HCT116 (cell line): ENCODE measurements around the gene CD74. TPM values are rescaled to one million over a fixed set of nuclear protein-coding genes. Genes with fewer than 3 reads are reported as not detected.

Experiments used
- ATAC-seq: fragments of 200-7000 bp; cut with Tn5 transposase; 2 replicates; pipeline ENCODE4 v1.9.1; 2020; ENCODE audit warnings: mild to moderate bottlenecking, moderate library complexity
- BruUV-seq: library from RNA; stranded (reverse); fragments of 400-500 nt; replicated peaks from 2 replicates; lab custom pipeline; 2021; lab: Mats Ljungman, UMichigan
- CTCF ChIA-PET: fragments of 300-600 bp; sonication (Branson Sonifier 250); formaldehyde crosslinking; loops from one replicate; lab custom pipeline; 2021; ENCODE audit warnings: antibody characterized with exemption; lab: Charles Lee
- POLR2A ChIA-PET: fragments of 300-600, 350-600 bp; sonication (Branson Sonifier 250); formaldehyde crosslinking; loops from one replicate; lab custom pipeline; 2021; ENCODE audit warnings: antibody characterized with exemption; lab: Charles Lee
- RAD21 ChIA-PET, 2 experiments: fragments of 300-600 bp; sonication (Branson Sonifier 250); formaldehyde crosslinking; loops; one replicate each; lab custom pipeline; 2023; ENCODE audit warnings: low total read pairs in 2 of 2; ENCODE audit not compliant: uncharacterized antibody in 2 of 2, unreplicated experiment in 2 of 2, low non-redundant PET in 1 of 2; lab: Charles Lee
- DNase-seq: peaks from one replicate; pipeline ENCODE4 v3.0.0-alpha.2; 2010; ENCODE audit warnings: low read depth, low spot score
- H2AFZ ChIP-seq: fragments of 200-600 bp; shearing (Covaris generic), sonication (generic); 2 replicates; pipeline ENCODE4 v1.6.1; 2017; ENCODE audit warnings: low read depth, mixed run types, mixed read lengths, antibody characterized with exemption, low read length; ENCODE audit not compliant: poor library complexity, severe bottlenecking
- H3K27ac ChIP-seq: 2 replicates; pipeline ENCODE4 v1.5.1; 2012; ENCODE audit warnings: low read depth, low read length
- H3K27me3 ChIP-seq: fragments of 200-600 bp; sonication (generic); 2 replicates; pipeline ENCODE4 v1.6.1; 2016; ENCODE audit warnings: mixed run types, low read length, mixed read lengths; ENCODE audit not compliant: insufficient read depth
- H3K36me3 ChIP-seq, 2 experiments: fragments of 200-500 bp in 1 of 2; fragments of 200-600 bp in 1 of 2; sonication (Bioruptor generic) in 1 of 2; sonication (generic) in 1 of 2; 2 replicates each; pipeline versions ENCODE4 v1.5.1 to v1.6.1; 2014 to 2016; ENCODE audit warnings: low read length in 2 of 2, inconsistent platforms in 1 of 2, mixed read lengths in 1 of 2, mixed run types in 1 of 2; ENCODE audit not compliant: insufficient read depth in 2 of 2, control insufficient read depth in 1 of 2
- H3K4me1 ChIP-seq, 2 experiments: fragments of 200-600 bp in 1 of 2; sonication (generic) in 1 of 2; 2 replicates each; pipeline versions ENCODE4 v1.5.1 to v1.6.1; 2012 to 2017; ENCODE audit warnings: low read length in 2 of 2, inconsistent platforms in 1 of 2, mild to moderate bottlenecking in 1 of 2, mixed read lengths in 1 of 2, mixed run types in 1 of 2, moderate library complexity in 1 of 2; ENCODE audit not compliant: insufficient read depth in 2 of 2, control insufficient read depth in 1 of 2
- H3K4me2 ChIP-seq: fragments of 200-600 bp; sonication (generic); 2 replicates; pipeline ENCODE4 v1.6.1; 2017; ENCODE audit warnings: mixed run types, low read length, mixed read lengths
- H3K4me3 ChIP-seq, 2 experiments: fragments of 200-600 bp in 1 of 2; sonication (generic) in 1 of 2; replicated peaks in 1 of 2; 2 replicates each; pipeline ENCODE4 v1.5.1; 2011 to 2016; ENCODE audit warnings: low read length in 2 of 2, control low read depth in 1 of 2, low read depth in 1 of 2, mild to moderate bottlenecking in 1 of 2, mixed read lengths in 1 of 2, mixed run types in 1 of 2
- H3K79me2 ChIP-seq: fragments of 200-600 bp; sonication (generic); 2 replicates; pipeline ENCODE4 v1.6.1; 2017; ENCODE audit warnings: mild to moderate bottlenecking, mixed run types, low read length, moderate library complexity, mixed read lengths; ENCODE audit not compliant: insufficient read depth
- H3K9ac ChIP-seq: fragments of 200-600 bp; sonication (generic); 2 replicates; pipeline ENCODE4 v1.6.1; 2016; ENCODE audit warnings: low read length, mixed read lengths
- H3K9me2 ChIP-seq: fragments of 200-600 bp; sonication (generic), shearing (Covaris generic); 2 replicates; pipeline ENCODE4 v1.6.1; 2017; ENCODE audit warnings: mixed run types, mild to moderate bottlenecking, moderate library complexity; ENCODE audit not compliant: insufficient read depth
- H3K9me3 ChIP-seq, 2 experiments: fragments of 200-500 bp in 1 of 2; fragments of 200-600 bp in 1 of 2; sonication (Bioruptor generic) in 1 of 2; sonication (generic) in 1 of 2; 2 replicates each; pipeline ENCODE4 v1.6.1; 2014 to 2017; ENCODE audit warnings: low read length in 2 of 2, mixed read lengths in 2 of 2, inconsistent platforms in 1 of 2, low read depth in 1 of 2, mild to moderate bottlenecking in 1 of 2, mixed run types in 1 of 2, moderate library complexity in 1 of 2; ENCODE audit not compliant: control insufficient read depth in 1 of 2, insufficient read depth in 1 of 2
- H4K20me1 ChIP-seq: fragments of 200-600 bp; sonication (generic), shearing (Covaris generic); 2 replicates; pipeline ENCODE4 v1.6.1; 2017; ENCODE audit warnings: mixed run types, mild to moderate bottlenecking, moderate library complexity; ENCODE audit not compliant: insufficient read depth
- ATF3 ChIP-seq: IDR thresholded peaks from 2 replicates; pipeline ENCODE4 v1.6.1; 2012
- CBX3 ChIP-seq: IDR thresholded peaks from 2 replicates; pipeline ENCODE4 v1.6.1; 2012; ENCODE audit warnings: low read depth
- CEBPB ChIP-seq: IDR thresholded peaks from 2 replicates; pipeline ENCODE4 v1.6.1; 2012; ENCODE audit warnings: low read depth
- EZH2 ChIP-seq: fragments of 200-600 bp; sonication (generic); IDR thresholded peaks from 2 replicates; pipeline ENCODE4 v1.6.1; 2017; ENCODE audit warnings: antibody characterized with exemption, mixed run types
- RAD21 ChIP-seq: IDR thresholded peaks from 2 replicates; pipeline ENCODE4 v1.6.1; 2012; ENCODE audit warnings: low read depth, mild to moderate bottlenecking
- SIN3A ChIP-seq: IDR thresholded peaks from 2 replicates; pipeline ENCODE4 v1.6.1; 2012; ENCODE audit warnings: low read depth
- SP1 ChIP-seq: IDR thresholded peaks from 2 replicates; pipeline ENCODE4 v1.6.1; 2012; ENCODE audit warnings: low read depth
- TCF7L2 ChIP-seq: IDR thresholded peaks from 2 replicates; pipeline ENCODE4 v1.7.0; 2011; ENCODE audit warnings: borderline replicate concordance, inconsistent platforms; ENCODE audit not compliant: insufficient read depth, insufficient read length; ENCODE audit errors: extremely low read depth
- ZBTB33 ChIP-seq: IDR thresholded peaks from 2 replicates; pipeline ENCODE4 v1.6.1; 2011; ENCODE audit warnings: mild to moderate bottlenecking, low read length, moderate library complexity; ENCODE audit not compliant: insufficient replicate concordance; ENCODE audit errors: extremely low read depth
- ZFX ChIP-seq: fragments of 450-650 bp; IDR thresholded peaks from 2 replicates; pipeline ENCODE4 v1.6.1; 2017
- intact Hi-C: fragments of 100-400 bp; cut with micrococcal nuclease; formaldehyde crosslinking; loops from 2 replicates; pipeline ENCODE4 v1.10.0; 2022
- total RNA-seq: library from RNA; stranded (reverse); gene quantifications from one replicate; pipeline ENCODE4 v1.2.1, GENCODE V29; 2021; ENCODE audit not compliant: unreplicated experiment

The CD74 gene
- total RNA-seq, 1 experiment from 2014 or later: 8.9 TPM

GRCh38 chr5:150399524-150400211, 13.0 kb downstream of the CD74 start:
- Histone ChIP-seq H3K36me3 (peaks cover 29 to 41% of the 10 kb centered on the region in 2 experiments; a peak in 3 of 4 replicates), H4K20me1 (no peaks in the 10 kb centered on the region), H3K9me3 (no peaks in the 10 kb centered on the region), H3K9ac (no peak overlapping the region), H3K4me2 (no peak overlapping the region), H3K27me3 (no peaks in the 10 kb centered on the region), H2AFZ (no peak overlapping the region), H3K4me1 (no peaks in the 10 kb centered on the region), H3K4me3 (no peak overlapping the region), H3K9me2 (no peaks in the 10 kb centered on the region)
- CTCF ChIA-PET: interaction anchor here (1.2 to 2.9 kb wide), 2 partner anchors 11 to 37 kb away, joined by 6 to 15 read pairs; no protein-coding TSS in a partner anchor
- intact Hi-C loops: loop anchor here (5.0 kb wide), 1 partner anchor 38 kb away; no protein-coding TSS in a partner anchor
- ATAC-seq: no peak
- no TSS peak for BruUV-seq
- TF ChIP-seq RAD21: no peak
- no peak for TF ChIP-seq CBX3
- TF ChIP-seq CEBPB: no peak
- TF ChIP-seq SIN3A: no peak
- TF ChIP-seq ZBTB33: no peak
- TF ChIP-seq ATF3: no peak
- no peak for TF ChIP-seq TCF7L2
- TF ChIP-seq EZH2: no peak
- TF ChIP-seq SP1: no peak
- no peak for TF ChIP-seq ZFX
- TF ChIP-seq, all 23 proteins: peak for 0
- DNase-seq: no peak
- H3K27ac ChIP-seq: no peak overlapping the region
- RAD21 ChIA-PET: no interaction called here
- H3K79me2 ChIP-seq: no peaks in the 10 kb centered on the region
- POLR2A ChIA-PET: no interaction called here
